GM21423 (cell line): ENCODE results near the gene BRINP1.

Source experiments
- ATAC-seq: cut with Tn5 transposase; IDR thresholded peaks from one replicate; pipeline ENCODE4 v1.9.1; 2021; ENCODE audit warnings: mild to moderate bottlenecking, moderate library complexity; ENCODE audit not compliant: unreplicated experiment

Gene BRINP1

GRCh38 chr9:119343059-119343990 is 25.9 kb downstream of the BRINP1 start:
- no peak for ATAC-seq

DNA sequence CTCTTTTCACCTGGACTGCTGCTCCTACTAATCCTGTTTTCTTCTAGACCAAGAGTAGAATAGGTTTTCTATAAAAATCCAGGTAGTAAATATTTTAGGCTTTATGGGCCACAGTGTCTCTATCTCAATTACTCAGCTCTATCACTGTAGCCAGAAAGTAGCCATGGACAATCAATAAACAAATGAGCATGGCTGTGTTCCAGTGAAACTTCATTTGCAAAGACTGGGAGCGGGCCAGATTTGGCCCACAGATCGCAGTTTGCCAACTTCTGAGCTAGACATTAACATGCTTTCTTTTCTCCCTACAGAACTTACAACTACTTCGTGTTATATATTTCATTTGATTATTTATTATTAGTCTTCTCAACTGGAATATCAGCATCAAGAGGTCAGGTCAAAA is 30.2 kb downstream of the BRINP1 start:
- no peak for ATAC-seq

DNA sequence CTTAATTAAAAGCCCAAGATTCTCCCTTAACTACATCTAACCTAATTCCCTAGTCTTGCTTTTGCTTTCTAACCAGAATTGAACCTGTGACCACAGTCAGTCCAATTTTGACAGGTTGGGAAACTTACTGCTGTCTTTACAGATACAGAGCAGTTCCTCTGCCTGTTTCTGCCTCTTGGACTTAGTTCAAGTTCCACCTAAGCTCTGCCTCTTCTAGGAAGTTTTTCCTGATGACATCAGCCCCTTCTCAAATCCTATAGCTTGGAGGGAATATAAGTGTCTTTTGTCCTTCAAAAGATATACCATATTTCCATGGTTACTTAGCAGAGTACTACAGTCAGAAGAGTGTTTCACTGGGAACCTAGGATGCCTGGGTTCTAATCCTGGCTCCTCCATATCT is 31.7 kb downstream of the BRINP1 start:
- no peak for ATAC-seq

- ATAC-seq: no peak
Measured at GRCh38 chr9:119334745-119335144, 34.5 kb downstream of the BRINP1 start.

- no peak for ATAC-seq
Measured at GRCh38 chr9:119333507-119334229, 35.6 kb downstream of the BRINP1 start.

- no peak for ATAC-seq
Measured at GRCh38 chr9:119332522-119332921, 36.7 kb downstream of the BRINP1 start.

DNA sequence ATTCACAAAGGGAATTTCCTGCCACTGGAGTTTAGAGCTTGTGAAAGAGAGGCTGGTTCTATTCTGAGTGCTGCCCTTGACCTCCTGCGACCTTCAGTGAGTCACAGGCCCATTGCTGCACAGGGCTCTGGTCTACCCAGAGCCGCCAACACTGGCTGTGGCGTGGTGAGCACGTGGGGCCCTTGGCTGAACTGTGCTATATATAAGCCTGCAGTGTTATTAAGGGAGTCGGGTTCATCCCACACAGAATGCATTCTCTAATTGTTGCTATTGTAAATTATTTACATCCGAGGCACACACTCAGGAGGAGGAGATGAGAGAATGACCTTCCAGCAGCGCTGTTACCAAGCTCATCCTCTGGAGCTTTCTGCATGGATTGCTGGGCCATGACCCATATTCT is 47.1 kb downstream of the BRINP1 start:
- ATAC-seq: no peak

DNA sequence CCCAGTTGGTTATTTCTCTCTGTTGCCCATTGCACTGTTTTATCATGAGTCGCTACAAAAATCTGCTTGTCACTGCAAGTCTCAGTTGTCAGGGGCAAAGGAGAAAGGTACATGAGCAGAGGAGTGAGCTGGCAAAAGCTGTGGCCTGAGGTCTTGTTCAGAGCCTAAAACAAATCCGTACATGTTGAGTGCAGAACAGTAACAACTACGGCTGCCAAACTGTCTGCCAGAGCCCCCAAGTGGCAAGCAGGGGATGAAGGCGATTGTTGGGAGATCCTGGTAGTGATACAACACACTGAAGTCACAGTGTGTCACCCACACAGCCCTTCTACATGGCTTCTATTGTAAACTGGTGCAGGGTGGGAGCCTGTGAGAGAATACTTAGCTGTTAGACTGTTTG is 50.9 kb downstream of the BRINP1 start:
- no peak for ATAC-seq

DNA sequence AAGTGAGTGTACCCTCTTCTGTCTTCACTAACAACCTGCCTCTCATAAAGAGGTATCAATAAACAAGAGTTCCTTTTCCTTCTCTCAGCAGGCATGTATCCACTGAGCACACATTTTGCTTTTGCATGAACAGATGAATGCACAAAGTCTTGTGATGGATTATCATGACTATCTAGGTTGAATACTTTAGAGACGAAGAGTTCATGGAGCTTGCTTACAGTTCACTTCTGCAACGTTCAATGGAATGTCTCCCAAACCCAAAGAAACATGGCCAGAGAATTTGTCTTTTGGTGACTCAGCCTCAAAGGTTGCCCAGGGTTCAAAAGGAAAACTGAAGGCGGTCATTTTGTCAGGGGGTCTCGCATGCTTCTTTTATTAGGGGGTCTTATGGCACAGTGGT is 55.4 kb downstream of the BRINP1 start:
- no peak for ATAC-seq

- ATAC-seq: no peak
Measured at GRCh38 chr9:119310741-119311140, 58.5 kb downstream of the BRINP1 start.

GRCh38 chr9:119307471-119307870 is 61.8 kb downstream of the BRINP1 start:
- no peak for ATAC-seq

DNA sequence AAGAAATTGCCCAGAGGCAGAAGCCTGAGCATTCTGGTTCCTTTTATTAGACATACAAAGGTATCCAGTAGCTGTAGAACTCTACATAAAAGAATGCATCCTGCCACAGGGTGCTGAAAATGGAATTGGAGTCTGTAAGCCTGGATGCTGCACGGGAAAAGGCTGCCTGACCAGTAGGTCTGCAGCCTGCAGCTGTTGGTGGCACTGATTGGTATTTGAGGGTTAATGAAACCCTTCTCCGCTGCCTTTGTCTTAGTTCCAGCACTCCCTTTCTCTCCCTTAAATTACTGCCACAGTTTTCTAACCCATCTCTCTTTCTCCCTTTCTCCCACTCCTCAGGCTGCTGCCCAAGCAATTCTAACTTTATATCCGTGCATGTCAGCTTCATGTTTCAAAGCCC is 64.7 kb downstream of the BRINP1 start:
- ATAC-seq: no peak

- ATAC-seq: no peak
Measured at GRCh38 chr9:119302988-119303698, 66.1 kb downstream of the BRINP1 start.

DNA sequence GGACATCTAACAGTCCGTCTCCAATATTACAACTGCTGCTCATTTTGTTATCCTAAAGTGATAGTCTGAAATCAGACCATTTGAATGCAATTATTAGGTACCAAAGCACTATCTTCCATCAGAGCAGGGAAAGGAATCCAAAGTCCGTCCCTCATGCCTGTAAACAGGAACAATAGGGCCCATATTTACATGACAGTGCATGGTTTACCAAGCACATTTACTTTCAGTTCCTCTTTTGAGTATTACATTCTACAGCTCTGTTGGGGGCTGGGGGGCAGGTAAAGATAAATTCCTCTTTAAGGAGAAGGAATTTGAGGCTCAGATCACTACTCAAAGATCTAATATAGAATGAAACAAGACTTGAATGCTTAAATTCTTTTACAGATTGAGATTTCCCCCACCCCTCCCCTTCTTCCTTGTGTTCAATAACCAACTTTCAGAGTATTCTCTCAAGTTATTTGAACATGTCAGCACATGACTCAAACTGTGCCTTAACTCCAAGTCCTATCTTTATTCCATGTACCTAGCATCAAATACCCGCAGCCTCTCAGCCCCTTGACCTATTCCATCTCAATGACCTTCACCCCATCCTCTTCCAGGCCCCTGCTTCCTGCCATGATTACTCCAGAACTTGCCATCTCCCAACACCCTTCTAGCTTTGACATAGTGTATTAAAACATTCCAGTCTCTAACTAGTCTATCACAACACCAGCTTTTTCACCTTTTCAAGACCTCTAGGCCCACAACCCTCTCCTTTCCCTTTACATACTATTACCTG is 71.0 kb downstream of the BRINP1 start:
- peak; percentile 90 for ATAC-seq

- no peak for ATAC-seq
Measured at GRCh38 chr9:119291554-119291953, 77.7 kb downstream of the BRINP1 start.

- ATAC-seq: peak; percentile 77
Measured at GRCh38 chr9:119289740-119290433, 79.3 kb downstream of the BRINP1 start.

DNA sequence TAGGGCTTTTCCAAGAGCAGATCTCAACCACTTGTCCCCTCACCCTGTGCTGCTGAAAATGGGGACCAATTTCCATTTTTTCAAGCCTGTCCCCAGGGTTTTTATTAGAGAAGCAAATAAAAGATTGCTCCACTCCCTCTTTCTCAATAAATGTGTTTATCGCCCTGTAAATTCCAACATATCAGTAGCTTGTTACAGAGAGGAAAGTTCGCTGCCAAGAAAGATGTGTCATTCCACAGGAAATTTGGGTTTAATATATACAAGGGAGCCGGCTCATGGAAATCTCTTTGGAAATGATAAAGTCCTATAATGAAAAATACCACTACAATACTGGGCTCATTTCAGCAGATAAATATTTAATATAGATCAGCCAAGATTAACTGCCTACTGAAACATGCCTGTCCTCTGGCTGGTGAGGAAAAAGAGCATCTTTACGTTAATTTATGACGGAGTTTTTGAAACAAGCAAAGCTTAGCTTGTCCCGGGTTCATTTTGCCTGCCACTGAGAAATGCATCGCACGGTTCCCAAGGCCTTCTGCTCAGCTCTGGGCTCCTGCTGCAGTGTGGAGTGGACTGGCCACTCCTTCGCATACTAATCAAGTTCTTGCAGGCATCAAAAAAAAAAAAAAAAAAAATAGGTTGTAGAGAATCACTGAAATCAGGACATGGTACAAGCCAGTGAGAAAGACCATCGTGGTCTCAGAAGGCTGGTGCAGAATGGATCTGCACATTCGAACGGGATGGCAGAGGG is 84.5 kb downstream of the BRINP1 start:
- no peak for ATAC-seq

DNA sequence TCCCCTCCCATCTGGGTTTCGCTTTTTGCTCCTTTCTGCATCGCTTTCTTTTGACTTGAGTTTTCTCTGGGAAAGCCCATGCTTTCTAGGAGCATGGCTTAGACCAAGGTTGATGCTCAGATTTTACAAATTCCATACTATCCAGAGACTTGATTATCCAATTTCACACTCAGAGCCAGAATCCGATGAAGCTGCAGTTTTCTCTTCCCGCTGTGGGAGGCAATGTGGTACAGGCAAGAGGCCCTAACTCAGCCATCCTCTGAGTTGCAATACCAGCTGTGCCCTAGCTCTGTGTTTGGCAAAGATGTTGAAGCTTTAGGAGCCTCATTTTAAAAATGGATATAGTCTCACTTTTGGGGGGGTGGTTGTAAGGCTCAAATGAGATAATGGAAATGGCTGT is 85.1 kb downstream of the BRINP1 start:
- no peak for ATAC-seq

DNA sequence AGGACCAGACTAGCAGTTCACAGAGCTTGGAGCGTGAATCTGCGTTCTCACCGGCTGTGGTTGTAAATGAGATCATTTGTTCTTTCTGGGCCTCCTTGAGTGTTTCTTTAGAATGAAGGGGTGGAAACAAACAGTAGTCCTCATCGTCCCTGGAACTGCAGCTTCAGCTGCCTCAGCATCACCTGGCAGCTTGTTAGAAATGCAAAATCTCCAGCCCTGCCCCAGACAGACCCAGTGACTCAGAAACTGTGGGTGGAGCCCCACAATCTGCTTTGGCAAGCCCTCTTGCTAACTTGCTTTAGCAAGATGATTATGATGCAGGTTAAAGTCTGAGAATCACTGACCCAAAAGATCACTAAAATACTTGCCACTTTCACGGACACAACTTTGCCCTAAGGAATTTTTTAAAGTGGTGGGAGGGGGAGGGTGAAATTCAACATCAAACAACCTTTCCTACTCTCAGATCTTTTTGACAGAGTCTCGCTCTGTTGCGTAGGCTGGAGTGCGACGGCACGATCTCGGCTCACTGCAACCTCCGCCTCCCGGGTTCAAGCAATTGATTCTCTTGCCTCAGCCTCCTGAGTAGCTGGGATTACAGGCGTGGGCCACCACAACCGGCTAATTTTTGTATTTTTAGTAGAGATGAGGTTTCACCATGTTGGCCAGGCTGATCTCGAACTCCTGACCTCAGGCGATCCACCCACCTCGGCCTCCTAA is 86.0 kb downstream of the BRINP1 start:
- ATAC-seq: no peak
